Natural killer cell (primary cell): ENCODE data around the gene SLC25A20. TPM values are rescaled to one million over a fixed set of nuclear protein-coding genes. Genes with fewer than 3 reads are reported as not detected.
A peak's percentile ranks its signal among the peaks of the same experiment; 100 is the strongest.

Source experiments
- ATAC-seq, 3 donors: fragments of 150-1000 bp in 2 of 3; fragments of 200-7000 bp in 1 of 3; cut with Tn5 transposase; 1 replicate in 1 of 3; 2 replicates in 2 of 3; pipeline ENCODE4 v1.10.0; 2021; ENCODE audit warnings: mild to moderate bottlenecking in 2 of 3, moderate library complexity in 2 of 3
- DNase-seq, 2 donors: peaks; one replicate each; pipeline versions ENCODE4 v3.0.0 to v3.0.0-alpha.2; 2013 to 2021; ENCODE audit warnings: mixed read lengths in 1 of 2
- H3K27ac ChIP-seq: one replicate; pipeline ENCODE4 v1.5.1; 2013; ENCODE audit warnings: mild to moderate bottlenecking, low read length
- H3K27me3 ChIP-seq: one replicate; pipeline ENCODE4 v1.6.1; 2013; ENCODE audit warnings: low read length; ENCODE audit not compliant: control insufficient read depth, insufficient read depth
- H3K36me3 ChIP-seq: one replicate; pipeline ENCODE4 v1.6.1; 2013; ENCODE audit warnings: low read length; ENCODE audit not compliant: control insufficient read depth, insufficient read depth
- H3K4me1 ChIP-seq: one replicate; pipeline ENCODE4 v1.6.1; 2013; ENCODE audit warnings: low read length; ENCODE audit not compliant: control insufficient read depth, insufficient read depth
- H3K4me3 ChIP-seq: one replicate; pipeline ENCODE4 v1.5.1; 2013; ENCODE audit warnings: low read length
- H3K9me3 ChIP-seq: one replicate; pipeline ENCODE4 v1.6.1; 2013; ENCODE audit warnings: low read length; ENCODE audit not compliant: control insufficient read depth, insufficient read depth
- H3K27ac Mint-ChIP-seq, 2 donors: one replicate each; pipeline ENCODE4 v1.8.0; 2022; ENCODE audit warnings: mild to moderate bottlenecking in 2 of 2, mixed read lengths in 2 of 2, moderate library complexity in 1 of 2
- H3K27me3 Mint-ChIP-seq, 2 donors: one replicate each; pipeline ENCODE4 v1.8.0; 2022; ENCODE audit warnings: low read depth in 2 of 2, mixed read lengths in 2 of 2
- H3K36me3 Mint-ChIP-seq: one replicate; pipeline ENCODE4 v1.8.0; 2022; ENCODE audit warnings: mixed read lengths
- H3K4me1 Mint-ChIP-seq, 2 donors: one replicate each; pipeline ENCODE4 v1.8.0; 2022; ENCODE audit warnings: mixed read lengths in 2 of 2
- H3K4me3 Mint-ChIP-seq: one replicate; pipeline ENCODE4 v1.8.0; 2022; ENCODE audit warnings: mild to moderate bottlenecking, moderate library complexity, mixed read lengths
- H3K9me3 Mint-ChIP-seq, 2 donors: one replicate each; pipeline ENCODE4 v1.8.0; 2022; ENCODE audit warnings: mixed read lengths in 2 of 2
- CTCF ChIP-seq: fragments of 200-600 bp; IDR thresholded peaks from one replicate; pipeline ENCODE4 v1.8.0; 2022; ENCODE audit warnings: antibody characterized with exemption
- WGBS: methylation state at CpG from one replicate; pipeline ENCODE4 v1.1.7; 2013; ENCODE audit warnings: missing lambda C conversion rate; ENCODE audit not compliant: insufficient coverage; 5-methylcytosine and 5-hydroxymethylcytosine counted together
- intact Hi-C: fragments of 100-400 bp; cut with micrococcal nuclease; formaldehyde crosslinking; loops from one replicate; pipeline ENCODE4 v1.14.2; 2022
- total RNA-seq, 4 donors: library from RNA; stranded (reverse); fragments of 120-200 nt in 1 of 4; gene quantifications; one replicate each; pipeline versions ENCODE4 v1.2.3 to v1.2.4, GENCODE V29; 2013 to 2022

SLC25A20 gene
- total RNA-seq, 3 donors from 2014 or later (not counting 1 experiment from before 2014, with no cell fraction given) = 29.5 to 64.0 (median 48.3) TPM

GRCh38 chr3:48928679-48929078, 30.0 kb upstream of the SLC25A20 start:
- TF ChIP-seq CTCF = no peak
- no CpG with 5 or more reads among the region's 1 CpG for WGBS
- no peak overlapping the region for H3K4me3 ChIP-seq
- H3K4me3 Mint-ChIP-seq = peak overlapping the region; percentile 76
- ATAC-seq = no peak
- no peaks in the 10 kb centered on the region for H3K9me3 Mint-ChIP-seq
- peaks cover 71% of the 10 kb centered on the region in 2 donors for H3K4me1 Mint-ChIP-seq
- H3K27me3 Mint-ChIP-seq = no peaks in the 10 kb centered on the region
- no peaks in the 10 kb centered on the region for H3K27me3 ChIP-seq
- no peak for DNase-seq
- H3K27ac ChIP-seq = peak overlapping the region; percentile 11
- H3K4me1 ChIP-seq = peaks cover 44% of the 10 kb centered on the region
- H3K9me3 ChIP-seq = no peaks in the 10 kb centered on the region
- H3K27ac Mint-ChIP-seq = peak overlapping the region; percentile 71 to 79
- no peaks in the 10 kb centered on the region for H3K36me3 Mint-ChIP-seq
- intact Hi-C loops = no loop called here
- H3K36me3 ChIP-seq = peaks cover 35% of the 10 kb centered on the region

- no peaks in the 10 kb centered on the region for H3K36me3 Mint-ChIP-seq
- H3K9me3 Mint-ChIP-seq = no peaks in the 10 kb centered on the region
- peaks cover 68 to 69% of the 10 kb centered on the region in 2 donors for H3K4me1 Mint-ChIP-seq
- no peak for ATAC-seq
- 0% methylated on average over 2 of the region's 2 CpGs for WGBS
- H3K27me3 Mint-ChIP-seq = no peaks in the 10 kb centered on the region
- H3K4me1 ChIP-seq = peaks cover 44% of the 10 kb centered on the region
- intact Hi-C loops = loop anchor here (1.0 to 2.0 kb wide), 2 partner anchors 9 to 29 kb away; partner anchors contain the start of gene SLC25A20
- no peaks in the 10 kb centered on the region for H3K9me3 ChIP-seq
- DNase-seq = no peak
- H3K27ac ChIP-seq = no peak overlapping the region
- H3K4me3 Mint-ChIP-seq = peak overlapping the region; percentile 45
- H3K27ac Mint-ChIP-seq = peak overlapping the region; percentile 71 to 79
- TF ChIP-seq CTCF = no peak
- H3K27me3 ChIP-seq = no peaks in the 10 kb centered on the region
- peaks cover 39% of the 10 kb centered on the region for H3K36me3 ChIP-seq
- no peak overlapping the region for H3K4me3 ChIP-seq
Measured at GRCh38 chr3:48927928-48928327, 29.2 kb upstream of the SLC25A20 start.

GRCh38 chr3:48926425-48927392, 28.0 kb upstream of the SLC25A20 start:
- TF ChIP-seq CTCF = no peak
- no peak for DNase-seq
- no peaks in the 10 kb centered on the region for H3K9me3 ChIP-seq
- H3K4me1 ChIP-seq = peaks cover 38% of the 10 kb centered on the region
- intact Hi-C loops = loop anchor here (1.0 to 2.0 kb wide), 2 partner anchors 7 to 28 kb away; partner anchors contain the start of gene SLC25A20
- H3K27me3 ChIP-seq = no peaks in the 10 kb centered on the region
- Mint-ChIP-seq H3K4me1 (peaks cover 57 to 60% of the 10 kb centered on the region in 2 donors), H3K9me3 (no peaks in the 10 kb centered on the region), H3K4me3 (peak overlapping the region; percentile 74), H3K27ac (peak overlapping the region; percentile 71 to 79), H3K36me3 (no peaks in the 10 kb centered on the region), H3K27me3 (no peaks in the 10 kb centered on the region)
- no peak for ATAC-seq
- WGBS = 85% methylated on average over 8 of the region's 11 CpGs
- H3K27ac ChIP-seq = no peak overlapping the region
- peaks cover 48% of the 10 kb centered on the region for H3K36me3 ChIP-seq
- no peak overlapping the region for H3K4me3 ChIP-seq
